Loucy (cell line): Measurements from ENCODE around the gene TRMT5.

Source experiments
- H2AFZ ChIP-seq: fragments of 200-600 bp; sonication (generic); 2 replicates; pipeline ENCODE4 v1.6.0; 2016; ENCODE audit warnings: antibody characterized with exemption, mild to moderate bottlenecking, low read length, moderate library complexity
- H3F3A ChIP-seq: fragments of 200-600 bp; 2 replicates; pipeline ENCODE4 v1.6.0; 2016; ENCODE audit warnings: antibody characterized with exemption, low read depth, mild to moderate bottlenecking
- H3K27me3 ChIP-seq: fragments of 200-600 bp; sonication (generic); 2 replicates; pipeline ENCODE4 v1.6.1; 2014; ENCODE audit warnings: low read length, mild to moderate bottlenecking; ENCODE audit not compliant: insufficient read depth, poor library complexity, severe bottlenecking
- H3K36me3 ChIP-seq: fragments of 200-600 bp; sonication (generic); 2 replicates; pipeline ENCODE4 v1.6.1; 2016; ENCODE audit warnings: low read length; ENCODE audit not compliant: insufficient read depth
- H3K4me1 ChIP-seq: fragments of 200-600 bp; sonication (generic); 2 replicates; pipeline ENCODE4 v1.5.1; 2014; ENCODE audit warnings: low read length, mild to moderate bottlenecking; ENCODE audit not compliant: insufficient read depth, poor library complexity, severe bottlenecking
- H3K4me2 ChIP-seq: fragments of 200-600 bp; sonication (generic); 2 replicates; pipeline ENCODE4 v1.6.0; 2014; ENCODE audit warnings: antibody characterized with exemption, low read length, low read depth, mild to moderate bottlenecking; ENCODE audit not compliant: poor library complexity, severe bottlenecking
- H3K4me3 ChIP-seq: fragments of 200-600 bp; sonication (generic); 2 replicates; pipeline ENCODE4 v1.5.1; 2014; ENCODE audit warnings: low read length, mild to moderate bottlenecking, mixed read lengths; ENCODE audit not compliant: poor library complexity, severe bottlenecking
- H3K79me2 ChIP-seq: fragments of 200-600 bp; sonication (generic); 2 replicates; pipeline ENCODE4 v1.6.1; 2014; ENCODE audit warnings: low read length; ENCODE audit not compliant: insufficient read depth
- H3K9ac ChIP-seq: fragments of 200-600 bp; sonication (generic); 2 replicates; pipeline ENCODE4 v1.6.0; 2014; ENCODE audit warnings: mild to moderate bottlenecking, low read depth, low read length, moderate library complexity; ENCODE audit not compliant: poor library complexity, severe bottlenecking
- H3K9me2 ChIP-seq: fragments of 200-600 bp; sonication (generic); replicated peaks from 2 replicates; pipeline ENCODE4 v1.6.1; 2016; ENCODE audit warnings: low read depth, low read length, mixed read lengths
- H3K9me3 ChIP-seq: fragments of 200-600 bp; sonication (generic); 2 replicates; pipeline ENCODE4 v1.6.1; 2014; ENCODE audit warnings: mild to moderate bottlenecking, antibody characterized with exemption, low read length, low read depth; ENCODE audit not compliant: insufficient read depth
- H4K20me1 ChIP-seq: fragments of 200-600 bp; sonication (generic); 2 replicates; pipeline ENCODE4 v1.6.0; 2014; ENCODE audit warnings: antibody characterized with exemption, low read length, mild to moderate bottlenecking; ENCODE audit not compliant: insufficient read depth, poor library complexity, severe bottlenecking
- CTCF ChIP-seq: fragments of 200-600 bp; sonication (generic); conservative IDR thresholded peaks from 2 replicates; pipeline ENCODE4 v1.5.1; 2014; ENCODE audit warnings: mild to moderate bottlenecking, antibody characterized with exemption, low read length
- EZH2phosphoT487 ChIP-seq: fragments of 200-600 bp; IDR thresholded peaks from 2 replicates; pipeline ENCODE4 v1.6.1; 2018; ENCODE audit warnings: antibody characterized with exemption, mild to moderate bottlenecking, moderate library complexity, borderline replicate concordance

Gene TRMT5

GRCh38 chr14:61019537-61019936 lies 38.7 kb upstream of the TRMT5 start:
- TF ChIP-seq EZH2phosphoT487 = no peak
- no peak for TF ChIP-seq CTCF
- no peaks in the 10 kb centered on the region for H3K27me3 ChIP-seq
- H3K9me3 ChIP-seq = no peaks in the 10 kb centered on the region
- H3K4me1 ChIP-seq = no peaks in the 10 kb centered on the region
- no peak overlapping the region for H3K4me3 ChIP-seq
- no peaks in the 10 kb centered on the region for H4K20me1 ChIP-seq
- H3K9me2 ChIP-seq = no peaks in the 10 kb centered on the region
- H3K4me2 ChIP-seq = no peak overlapping the region
- H3F3A ChIP-seq = no peaks in the 10 kb centered on the region
- H3K36me3 ChIP-seq = no peaks in the 10 kb centered on the region
- H2AFZ ChIP-seq = no peak overlapping the region
- no peak overlapping the region for H3K9ac ChIP-seq
- no peaks in the 10 kb centered on the region for H3K79me2 ChIP-seq

GRCh38 chr14:61003571-61003970 lies 22.7 kb upstream of the TRMT5 start:
- Histone ChIP-seq H3K9ac (no peak overlapping the region), H3K4me2 (no peak overlapping the region), H3K4me3 (no peak overlapping the region), H3K9me3 (no peaks in the 10 kb centered on the region), H3K27me3 (no peaks in the 10 kb centered on the region), H2AFZ (no peak overlapping the region), H4K20me1 (no peaks in the 10 kb centered on the region), H3F3A (no peaks in the 10 kb centered on the region), H3K4me1 (no peaks in the 10 kb centered on the region), H3K79me2 (no peaks in the 10 kb centered on the region), H3K9me2 (no peaks in the 10 kb centered on the region), H3K36me3 (no peaks in the 10 kb centered on the region)
- TF ChIP-seq CTCF (no peak), EZH2phosphoT487 (no peak)

DNA sequence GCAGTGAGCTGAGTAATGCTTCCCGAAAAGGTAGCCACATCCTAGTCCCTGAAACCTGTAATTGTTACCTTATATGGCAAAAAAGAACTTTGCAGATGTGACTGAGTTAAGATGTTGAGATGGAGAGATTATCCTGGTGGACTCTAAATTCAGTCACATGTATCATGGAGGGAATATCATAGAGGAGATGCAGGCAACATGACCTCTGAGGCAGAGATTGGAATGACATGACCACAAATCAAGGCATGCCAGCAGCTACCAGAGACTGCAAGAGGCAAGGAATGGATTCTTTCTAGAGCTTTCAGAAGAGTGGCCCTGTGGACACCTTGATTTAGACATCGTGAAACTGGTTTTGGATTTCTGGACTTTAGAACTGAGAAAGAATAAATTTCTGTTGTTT lies 18.7 kb upstream of the TRMT5 start:
- H3K9ac ChIP-seq = no peak overlapping the region
- no peak overlapping the region for H3K4me2 ChIP-seq
- H3K9me2 ChIP-seq = no peaks in the 10 kb centered on the region
- H3K4me3 ChIP-seq = no peak overlapping the region
- no peaks in the 10 kb centered on the region for H3K79me2 ChIP-seq
- no peaks in the 10 kb centered on the region for H3K9me3 ChIP-seq
- TF ChIP-seq CTCF = no peak
- TF ChIP-seq EZH2phosphoT487 = no peak
- no peaks in the 10 kb centered on the region for H4K20me1 ChIP-seq
- no peaks in the 10 kb centered on the region for H3K36me3 ChIP-seq
- H2AFZ ChIP-seq = no peak overlapping the region
- H3K4me1 ChIP-seq = peaks cover 6% of the 10 kb centered on the region
- H3K27me3 ChIP-seq = no peaks in the 10 kb centered on the region
- no peaks in the 10 kb centered on the region for H3F3A ChIP-seq
